GM19438 (cell line): ENCODE data around the gene DENND2A.
A peak's percentile ranks its signal among the peaks of the same experiment; 100 is the strongest.
"Not testable (repeated sequence)": the region's sequence is repeated elsewhere in the genome, so short reads cannot be mapped to it uniquely, and the experiment has no call there.

Experiments used
- ATAC-seq: cut with Tn5 transposase; IDR thresholded peaks from one replicate; pipeline ENCODE4 v1.9.1; 2021; ENCODE audit warnings: low read depth; ENCODE audit not compliant: unreplicated experiment

DENND2A gene

GRCh38 chr7:140593672-140593982 is 47.0 kb downstream of the DENND2A start:
- peak; percentile 66 for ATAC-seq

DNA sequence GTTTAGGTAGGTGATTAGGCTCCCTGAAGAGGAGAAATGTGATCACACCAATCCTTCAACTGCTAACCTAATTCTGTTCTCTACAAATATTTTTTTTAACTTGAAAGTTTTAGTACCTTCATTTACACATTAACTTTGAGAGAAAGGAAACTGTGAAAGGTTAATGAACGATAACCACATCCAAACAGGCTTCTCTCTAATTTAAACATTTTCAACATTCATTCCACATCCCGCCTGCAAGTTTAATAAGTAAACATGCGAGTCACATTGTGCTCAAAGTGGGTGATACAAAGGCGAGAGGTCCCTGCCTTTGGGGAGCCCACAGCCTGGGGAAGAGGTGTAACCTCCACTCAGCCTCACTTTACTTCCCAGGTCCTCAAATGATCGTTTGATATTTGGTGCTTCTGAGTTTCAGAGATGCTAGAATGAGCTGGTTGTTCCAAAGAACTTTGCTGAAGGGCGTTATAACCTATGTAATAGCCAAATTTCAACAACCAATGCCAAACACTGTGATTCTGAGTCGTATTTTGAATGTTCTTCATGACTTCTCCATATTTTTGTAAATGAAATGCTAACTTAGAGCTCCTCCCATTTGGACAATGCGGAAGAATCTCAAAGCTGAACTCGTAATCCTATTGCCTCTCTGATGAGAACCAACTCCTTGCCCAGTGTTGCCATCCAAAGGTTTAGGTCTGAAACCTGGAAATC is 47.5 kb downstream of the DENND2A start:
- ATAC-seq: peak; percentile 64

DNA sequence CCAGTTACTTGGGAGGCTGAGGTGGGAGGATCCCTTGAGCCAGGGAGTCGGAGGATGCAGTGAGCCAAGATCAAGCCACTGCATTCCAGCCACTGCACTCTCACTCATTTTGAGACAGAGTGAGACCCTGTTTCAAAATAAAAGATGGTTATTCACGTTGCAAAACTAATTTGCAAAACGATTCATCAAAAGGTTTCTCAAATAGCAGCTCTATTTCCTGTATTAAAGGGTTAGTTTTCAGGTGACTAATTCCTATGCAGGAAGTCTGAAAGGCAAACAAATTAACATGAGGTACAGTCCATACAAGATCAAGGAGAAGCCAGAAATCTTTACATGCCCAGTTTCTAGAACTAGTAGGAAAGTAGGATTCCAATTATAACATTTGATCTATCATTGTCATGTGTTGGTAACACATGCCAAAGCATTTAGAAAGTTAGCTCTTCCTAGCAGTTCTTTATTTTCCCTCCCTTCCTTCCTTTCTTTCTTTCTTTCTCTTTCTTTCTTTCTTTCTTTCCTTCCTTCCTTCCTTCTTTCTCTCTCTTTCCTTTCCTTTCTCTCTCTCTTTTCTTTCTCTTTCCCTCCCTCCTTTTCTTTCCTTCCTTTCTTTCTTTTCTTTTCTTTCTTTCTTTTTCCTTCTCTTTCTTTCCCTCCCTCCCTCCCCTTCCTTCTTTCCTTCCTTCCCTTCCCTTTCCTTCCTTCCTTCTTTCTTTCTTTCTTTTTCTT is 49.3 kb downstream of the DENND2A start:
- ATAC-seq: no peak

GRCh38 chr7:140587243-140587642 is 53.4 kb downstream of the DENND2A start:
- no peak for ATAC-seq

GRCh38 chr7:140586516-140586915 is 54.1 kb downstream of the DENND2A start:
- ATAC-seq: no peak

DNA sequence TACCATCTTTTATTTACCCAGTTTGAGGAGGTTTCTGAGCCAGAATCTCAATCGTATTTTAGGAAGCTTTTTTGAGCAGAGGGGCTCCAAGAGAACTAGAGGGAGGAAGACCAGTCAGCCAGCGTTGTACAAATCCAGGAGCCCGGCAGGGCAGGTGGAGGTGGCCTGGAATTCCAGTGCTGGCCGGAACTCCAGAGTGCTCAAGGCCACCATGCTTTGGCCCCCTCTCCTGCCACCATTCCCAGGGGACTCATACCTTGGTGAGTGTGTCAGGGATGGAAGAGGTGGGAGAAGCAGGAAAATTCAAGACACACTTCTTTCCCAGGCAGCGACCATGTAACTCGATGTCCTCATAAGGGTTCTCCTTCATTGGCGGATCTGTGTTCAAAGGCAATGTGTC is 55.3 kb downstream of the DENND2A start:
- no peak for ATAC-seq

- ATAC-seq: no peak
Measured at GRCh38 chr7:140584195-140584851, 56.3 kb downstream of the DENND2A start.

DNA sequence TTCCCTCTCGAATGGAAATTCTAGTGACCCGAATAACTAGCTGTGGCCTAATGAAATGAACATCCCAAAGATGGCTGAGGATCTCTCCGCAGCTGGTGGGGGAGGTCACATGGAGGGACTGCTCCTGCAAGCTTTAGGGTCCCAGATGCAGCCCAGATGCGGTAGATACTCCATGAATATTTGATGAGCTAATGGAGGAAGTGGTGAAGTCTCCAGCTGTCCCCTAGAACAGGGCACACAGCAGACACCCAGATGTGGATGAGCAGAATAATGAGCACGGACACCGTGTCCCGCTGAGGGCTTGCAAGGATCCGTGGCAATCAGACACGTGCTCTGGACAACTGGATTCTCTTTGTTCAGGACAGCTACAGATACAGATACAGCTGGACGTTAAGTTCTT is 59.2 kb downstream of the DENND2A start:
- ATAC-seq: no peak

- ATAC-seq: no peak
Measured at GRCh38 chr7:140577651-140578050, 63.0 kb downstream of the DENND2A start.

- ATAC-seq: no peak
Measured at GRCh38 chr7:140576589-140576988, 64.0 kb downstream of the DENND2A start.

DNA sequence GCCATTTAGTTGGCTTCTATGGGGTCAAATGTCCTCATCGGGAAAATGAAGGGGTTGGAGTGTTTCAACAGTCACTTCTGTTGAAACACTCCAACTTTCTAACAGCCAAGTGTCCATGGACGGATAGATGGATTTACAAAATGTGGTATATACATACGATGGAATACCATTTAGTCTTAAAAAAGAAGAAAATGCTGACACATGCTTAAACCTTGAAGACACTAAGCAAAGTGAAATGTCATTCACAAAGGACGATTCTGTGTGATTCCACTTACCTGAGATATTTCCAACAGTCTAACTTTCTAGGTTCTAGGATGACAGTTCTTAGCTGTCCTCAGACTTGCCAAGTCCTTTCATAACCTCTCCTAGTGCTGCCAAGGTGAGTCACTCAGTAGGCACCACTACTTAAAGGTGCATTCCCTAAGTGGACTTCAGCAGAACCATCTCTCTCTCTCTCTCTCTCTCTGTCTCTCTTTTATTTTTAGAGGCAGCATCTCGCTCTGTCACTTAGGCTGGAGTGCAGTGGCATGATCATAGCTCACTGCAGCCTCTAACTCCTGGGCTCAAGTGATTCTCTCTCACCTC is 69.0 kb downstream of the DENND2A start:
- ATAC-seq: no peak

- ATAC-seq: no peak
Measured at GRCh38 chr7:140570120-140570519, 70.5 kb downstream of the DENND2A start.

- ATAC-seq: no peak
Measured at GRCh38 chr7:140568021-140568813, 72.4 kb downstream of the DENND2A start.

- ATAC-seq: not testable (repeated sequence)
Measured at GRCh38 chr7:140566186-140566585, 74.4 kb downstream of the DENND2A start.

DNA sequence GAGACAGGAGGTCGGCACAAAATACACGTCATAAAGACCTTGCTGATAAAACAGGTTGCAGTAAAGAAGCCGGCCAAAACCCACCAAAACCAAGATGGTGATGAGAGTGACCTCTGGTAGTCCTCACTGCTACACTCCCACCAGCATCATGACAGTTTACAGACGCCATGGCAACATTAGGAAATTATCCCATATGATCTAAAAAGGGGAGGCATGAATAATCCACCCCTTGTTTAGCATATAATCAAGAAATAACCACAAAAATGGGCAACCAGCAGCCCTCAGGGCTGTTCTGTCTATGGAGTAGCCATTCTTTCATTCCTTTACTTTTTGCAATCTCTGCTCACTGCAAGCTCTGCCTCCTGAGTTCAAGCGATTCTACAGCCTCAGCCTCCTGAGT is 74.9 kb downstream of the DENND2A start:
- ATAC-seq: not testable (repeated sequence)

- ATAC-seq: no peak
Measured at GRCh38 chr7:140564643-140565042, 76.0 kb downstream of the DENND2A start.

DNA sequence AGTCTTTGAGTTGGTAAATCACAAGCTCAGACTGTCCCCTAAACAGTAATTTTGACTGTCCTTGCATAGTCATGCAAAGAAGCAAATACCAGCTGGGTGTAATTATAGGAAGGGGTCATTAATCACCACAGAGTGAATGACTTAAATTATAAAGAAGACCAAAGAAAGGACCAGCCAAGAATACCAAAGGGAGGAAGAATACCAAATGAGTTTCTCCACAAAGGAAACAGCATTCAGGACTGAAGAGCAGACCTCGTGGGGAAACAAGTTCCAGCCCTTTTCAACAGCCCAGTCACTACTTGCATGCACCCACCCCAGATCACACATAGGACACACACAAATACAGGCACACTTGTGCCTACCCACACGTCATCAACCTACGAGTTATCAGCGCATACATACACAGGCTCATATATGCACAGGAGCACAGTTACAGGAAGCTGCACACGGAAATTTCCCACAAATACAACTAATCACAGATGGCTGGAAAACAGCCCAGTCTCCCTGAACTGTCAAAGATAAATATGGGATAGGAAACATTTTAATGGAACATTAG is 77.6 kb downstream of the DENND2A start:
- no peak for ATAC-seq

DNA sequence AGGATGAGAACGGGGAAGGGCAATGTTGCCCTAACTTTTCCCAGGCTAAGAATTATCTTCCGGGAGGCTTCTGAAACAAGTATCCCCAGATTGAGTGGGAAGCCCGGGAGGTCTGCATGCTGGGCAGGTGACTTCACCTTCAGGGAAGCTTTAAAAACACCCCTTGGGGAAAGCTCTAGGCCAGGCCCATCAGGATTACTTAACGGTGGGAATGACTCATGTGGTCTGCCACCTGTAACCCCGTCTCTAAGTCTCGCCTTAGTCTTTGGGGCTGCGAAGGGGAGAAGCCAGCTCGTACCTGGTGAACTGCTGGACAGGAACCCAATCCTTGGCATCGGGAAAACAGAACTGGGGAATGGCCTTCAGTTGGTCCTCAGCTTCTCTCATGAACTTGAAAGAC is 81.2 kb downstream of the DENND2A start:
- ATAC-seq: no peak

DNA sequence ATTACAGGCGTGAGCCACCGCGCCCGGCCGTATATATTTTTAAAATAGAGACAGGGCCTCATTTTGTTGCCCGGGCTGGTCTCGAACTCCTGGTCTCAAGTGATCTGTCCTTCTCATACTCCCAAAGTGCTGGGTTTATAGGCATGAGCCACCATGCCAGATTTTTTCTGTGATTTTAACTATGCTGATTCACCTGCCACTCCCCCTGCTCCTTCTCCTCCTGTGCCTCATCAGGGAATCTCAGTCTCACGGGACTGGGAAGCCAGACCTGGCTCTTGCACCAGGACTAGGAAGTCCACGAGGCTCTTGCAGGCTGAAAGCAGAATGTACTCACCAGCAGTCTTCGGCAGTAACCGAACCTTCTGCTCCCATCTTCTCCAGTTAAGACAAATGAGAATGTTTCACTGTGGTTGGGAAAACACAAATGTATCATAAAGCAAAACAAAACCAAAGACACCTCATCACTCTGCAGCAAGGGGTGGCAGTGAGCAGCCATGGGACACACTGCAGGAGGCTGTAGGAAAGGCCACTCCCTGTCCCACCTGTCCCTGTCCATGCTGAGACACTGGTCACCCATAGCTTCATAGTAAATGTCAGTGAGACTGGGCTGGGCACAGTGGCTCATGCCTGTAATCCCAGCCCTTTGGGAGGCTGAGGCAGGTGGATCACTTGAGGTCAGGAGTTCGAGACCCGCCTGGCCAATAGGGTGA is 82.6 kb downstream of the DENND2A start:
- no peak for ATAC-seq

DNA sequence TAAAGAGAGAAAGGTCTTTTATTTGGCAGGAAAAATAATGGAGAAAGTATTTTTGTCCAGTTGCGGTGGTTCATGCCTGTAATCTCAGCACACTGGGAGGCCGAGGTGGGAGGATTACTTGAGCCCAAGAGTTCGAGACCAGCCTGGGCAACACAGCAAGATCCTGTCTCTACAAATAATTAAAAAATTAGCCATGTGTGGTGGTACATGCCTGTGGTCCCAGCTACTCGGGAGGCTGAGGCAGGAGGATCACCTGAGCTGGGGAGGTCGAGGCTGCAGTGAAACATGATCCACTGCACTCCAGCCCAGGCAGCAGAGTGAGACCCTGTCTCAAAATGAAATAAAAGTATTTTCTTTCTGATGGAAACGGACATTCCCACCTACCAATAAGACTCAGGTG is 83.5 kb downstream of the DENND2A start:
- ATAC-seq: no peak
